Stimulated activated CD8-positive, alpha-beta memory T cell treated with anti-CD3 and anti-CD28 coated beads, Interleukin-7, amount 100 ng/mL, for 24 hours (primary cell): ENCODE measurements around the gene TMEM272.

Experiments used
- DNase-seq: peaks from one replicate; pipeline ENCODE4 v3.0.0-alpha.2; 2020; ENCODE audit warnings: low read depth

Gene TMEM272, protein sequence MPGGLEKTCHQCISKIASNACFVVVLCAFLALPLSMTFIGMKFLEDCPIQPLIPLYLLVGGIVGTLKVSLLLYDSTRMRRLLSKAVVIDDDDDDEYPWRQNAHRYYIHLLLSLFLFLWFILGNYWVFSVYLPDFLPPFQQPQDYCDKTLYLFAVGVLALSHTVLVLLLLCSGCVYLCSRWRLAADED

DNA sequence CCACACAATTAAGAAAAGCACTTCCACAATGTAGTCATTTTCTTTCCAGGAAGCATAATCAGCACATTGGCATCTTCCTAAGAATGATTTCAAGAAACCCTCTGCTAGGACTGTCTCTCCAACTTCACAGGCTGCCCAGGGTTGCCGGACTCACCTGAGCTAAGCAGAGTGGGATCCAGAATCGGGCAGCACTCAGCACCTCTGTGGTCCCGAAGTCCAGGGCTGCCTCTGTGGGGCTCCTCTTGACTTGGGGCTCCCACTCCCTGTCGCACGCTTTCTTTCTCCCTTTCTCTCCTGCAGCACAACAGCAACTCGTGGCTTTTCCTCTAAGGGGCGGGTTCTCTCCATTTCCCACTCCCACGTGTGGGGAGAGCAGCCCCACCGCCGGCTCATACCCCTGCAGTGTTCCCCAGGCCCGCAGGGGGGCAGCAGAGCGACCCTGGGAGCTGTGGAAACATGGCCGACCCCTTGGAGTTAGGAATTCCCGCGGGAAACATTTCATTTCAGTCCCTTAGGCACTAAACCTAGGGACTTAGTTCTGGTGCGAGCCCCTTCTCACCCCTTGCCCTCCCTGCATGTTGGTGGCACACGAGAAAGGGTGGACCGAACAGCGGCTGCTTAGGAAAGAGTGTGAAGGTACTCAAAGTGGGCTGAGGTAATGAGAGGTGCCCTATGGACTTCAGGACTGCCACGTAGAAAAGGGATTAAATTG, at the start of gene TMEM272:
TMEM272 (minus strand) TSS at position 316 of the 712 bp plus-strand sequence. CDS start 6,647 bp downstream, outside the sequence.
- DNase-seq: peak; percentile 37

DNA sequence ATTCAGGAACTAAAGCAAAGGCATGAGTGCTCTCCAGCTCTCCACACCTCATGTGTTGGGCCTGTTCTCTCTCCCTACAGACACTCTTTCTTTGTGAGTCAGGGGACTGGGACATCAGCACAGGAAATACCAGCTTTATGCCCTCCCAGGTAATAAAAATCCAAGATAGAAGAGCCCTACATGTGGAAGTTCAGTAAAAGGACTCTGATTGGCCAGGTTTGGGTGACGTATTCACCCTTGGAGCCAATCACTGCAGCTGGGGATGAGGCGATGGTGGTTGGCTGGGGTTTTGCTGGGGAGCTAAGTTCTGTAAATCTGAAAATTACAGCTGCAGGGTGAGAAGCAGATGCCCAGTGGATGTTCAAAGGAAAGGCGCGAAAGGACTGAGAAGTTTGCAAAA, 49.3 kb upstream of the TMEM272 start:
- no peak for DNase-seq

DNA sequence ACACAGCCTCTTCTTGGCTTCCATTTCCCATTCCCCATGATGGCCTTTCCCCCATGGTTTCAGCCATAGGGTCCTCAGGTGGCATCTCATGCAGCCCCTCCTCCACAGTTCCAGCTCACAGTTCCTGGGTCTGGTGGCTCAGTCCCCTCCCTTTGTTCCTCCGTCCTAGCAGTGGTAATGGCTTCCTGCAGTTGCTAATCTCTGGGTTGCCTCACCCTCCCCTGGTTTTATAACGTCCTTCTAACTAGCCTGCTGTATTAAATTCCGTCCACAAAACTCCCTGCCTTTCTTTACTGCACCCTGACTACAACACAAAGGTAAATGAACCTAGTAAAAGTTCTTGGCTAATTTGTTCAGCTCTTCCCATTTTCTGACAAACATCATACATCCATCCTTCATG, 47.7 kb upstream of the TMEM272 start:
- DNase-seq: no peak

DNA sequence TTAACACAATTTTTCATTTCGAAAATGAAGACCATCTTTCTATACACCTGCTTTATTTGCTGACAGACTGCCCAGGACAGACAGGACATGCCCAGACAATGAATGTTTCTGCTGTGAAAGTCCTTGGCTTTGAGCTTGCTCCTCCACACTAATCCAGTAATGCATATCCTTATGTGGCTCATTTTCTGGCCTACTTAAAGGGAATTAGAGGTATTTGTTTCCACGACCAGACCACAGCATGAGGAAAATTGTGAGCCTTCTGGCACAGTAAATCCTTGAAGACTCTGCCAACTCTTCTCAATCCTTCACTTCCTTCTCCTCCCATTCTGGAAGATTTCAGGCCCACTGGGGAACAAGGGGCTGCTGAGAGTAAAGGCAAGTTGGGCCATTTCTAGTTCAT, 42.5 kb upstream of the TMEM272 start:
- no peak for DNase-seq

DNA sequence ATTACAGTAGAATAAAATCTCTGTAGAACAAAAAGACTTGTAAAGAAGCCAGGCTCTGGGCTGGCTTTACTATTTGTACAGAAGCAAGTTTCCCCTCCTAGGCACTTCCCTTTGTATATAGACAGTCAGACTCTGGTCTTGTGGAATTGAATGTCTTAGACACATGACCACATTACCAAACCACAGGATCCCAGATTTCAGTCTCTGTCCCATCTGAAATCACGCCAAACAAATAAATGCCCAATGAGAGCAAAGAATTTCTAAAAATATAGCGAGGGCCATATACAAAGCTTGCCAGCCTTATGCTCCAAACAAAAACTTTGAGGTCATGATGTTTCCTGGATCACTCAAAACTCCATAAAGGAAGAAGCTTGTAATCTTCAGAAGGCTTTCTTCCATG, 40.7 kb upstream of the TMEM272 start:
- no peak for DNase-seq

DNA sequence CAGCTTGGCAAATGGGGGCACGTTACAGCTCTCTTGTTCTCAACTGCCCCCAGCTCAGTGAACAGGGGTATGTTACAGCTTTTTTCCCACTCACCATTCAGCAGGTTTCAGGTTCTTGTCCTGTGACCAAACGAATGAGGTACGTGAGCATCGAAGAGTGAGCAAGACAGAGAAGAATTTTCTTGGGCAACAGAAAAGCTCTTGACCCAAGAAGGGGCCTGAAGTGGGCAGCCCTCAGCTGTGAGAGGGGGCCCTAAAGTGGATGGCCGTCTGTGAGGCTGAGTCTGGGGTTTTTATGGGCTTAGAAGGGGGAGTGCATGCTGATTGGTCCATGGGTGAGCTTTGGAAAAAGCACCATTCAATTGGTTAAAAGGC, 38.2 kb upstream of the TMEM272 start:
- DNase-seq: no peak

DNA sequence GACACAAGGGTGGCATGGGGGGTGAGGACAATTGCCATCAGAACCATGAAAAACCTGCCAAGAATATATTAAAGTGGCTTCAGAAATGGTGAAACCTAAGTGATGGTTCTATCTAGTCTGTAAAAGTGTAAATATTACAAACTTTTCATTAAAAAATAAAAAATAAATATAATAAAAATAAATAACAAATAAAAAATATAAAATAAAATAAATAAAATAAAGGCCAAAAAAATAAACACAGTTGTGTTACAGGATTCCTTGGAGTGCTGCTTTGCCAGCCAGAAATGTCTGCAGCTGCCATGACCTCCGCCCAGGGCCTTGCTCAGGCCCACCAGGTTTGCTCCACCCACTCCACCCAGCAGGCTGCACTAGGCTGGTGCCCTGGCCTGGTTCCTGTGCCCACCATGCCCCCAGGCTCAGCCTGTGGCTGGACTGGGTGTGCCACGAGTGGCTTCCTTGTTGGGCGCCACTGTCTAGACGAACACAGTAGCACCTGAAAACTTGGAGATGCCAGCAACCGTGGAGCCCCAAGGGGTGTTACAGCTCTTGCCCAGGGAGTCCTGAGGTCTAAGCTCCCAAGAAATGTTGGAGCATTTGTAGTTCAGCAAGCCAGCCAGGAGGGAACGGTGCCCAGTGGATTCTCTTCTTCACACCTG, 37.7 kb upstream of the TMEM272 start:
- DNase-seq: no peak

DNA sequence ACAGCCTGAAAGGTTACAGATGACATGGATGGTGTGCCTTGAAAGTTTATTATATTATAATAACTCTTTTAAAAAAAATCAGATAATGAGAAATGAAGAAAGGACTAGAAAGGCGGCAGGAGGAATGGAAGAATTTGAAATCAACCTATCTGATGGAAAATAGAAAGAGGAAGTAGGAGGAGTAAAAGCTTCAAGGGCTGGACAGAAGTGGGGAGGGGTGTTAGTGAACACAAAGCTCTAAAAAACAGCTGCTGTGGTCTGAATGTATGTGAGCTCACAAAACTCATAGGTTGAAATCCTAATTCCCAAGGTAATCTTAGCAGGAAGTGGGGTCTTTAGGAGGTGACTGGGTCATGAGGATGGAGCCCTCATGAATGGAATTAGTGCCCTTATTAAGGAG, 36.3 kb upstream of the TMEM272 start:
- no peak for DNase-seq

DNA sequence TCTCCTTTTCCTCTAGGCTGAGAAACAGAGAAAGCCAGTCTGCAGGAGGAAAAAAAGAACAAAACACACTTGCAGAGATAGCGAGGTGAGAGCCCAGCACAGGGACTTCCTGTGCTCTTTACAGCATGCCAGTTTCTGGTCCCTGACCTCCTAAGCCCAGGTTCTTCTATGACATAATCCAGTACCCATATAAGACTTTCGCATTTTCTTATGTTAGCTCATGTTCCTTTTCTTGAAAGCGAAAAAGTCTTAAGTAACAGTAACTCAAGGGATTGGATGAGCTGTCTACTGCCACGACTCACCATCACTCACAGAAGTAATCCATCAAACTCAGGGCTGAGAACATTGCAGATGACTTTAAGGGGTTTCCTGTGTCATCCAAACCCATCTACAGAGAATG, 34.2 kb upstream of the TMEM272 start:
- no peak for DNase-seq

DNA sequence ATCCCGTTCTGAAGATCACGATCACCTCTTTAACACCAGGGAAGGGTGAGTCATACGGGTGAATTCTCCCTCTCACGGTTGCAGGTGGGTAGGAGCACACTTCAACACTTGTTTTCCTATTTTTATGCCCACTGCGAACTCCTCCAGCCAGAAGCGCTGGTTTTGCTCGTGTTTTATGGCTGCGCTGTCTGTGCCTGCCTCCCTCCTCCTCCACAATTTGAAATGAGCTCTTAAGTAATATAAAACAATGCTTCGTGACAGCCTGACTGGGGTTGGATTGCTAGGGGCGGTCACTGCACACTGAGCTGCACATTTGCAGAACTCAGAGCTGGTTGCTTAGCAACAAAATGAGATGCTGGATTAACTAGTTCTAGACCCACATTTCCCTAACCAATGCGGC, 29.7 kb upstream of the TMEM272 start:
- DNase-seq: no peak

DNA sequence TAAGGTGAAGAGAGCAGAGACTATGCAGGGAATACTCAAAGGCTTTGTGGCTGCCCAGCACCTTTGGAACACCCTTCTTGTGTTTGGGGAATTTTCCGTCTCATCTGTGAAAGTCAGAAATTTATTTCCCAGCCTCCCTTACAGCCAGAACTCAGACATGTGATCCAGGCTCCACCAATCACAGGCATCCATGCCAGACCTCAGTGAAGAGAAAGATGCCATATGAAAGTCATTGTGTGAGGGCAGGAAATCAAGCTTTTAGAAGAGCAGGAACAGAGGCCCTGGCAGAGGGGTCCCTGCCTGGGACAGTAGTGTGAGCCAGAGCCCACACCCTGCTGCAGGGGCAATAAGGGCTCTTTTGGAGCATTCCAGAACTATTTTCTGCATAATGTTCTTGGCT, 28.9 kb upstream of the TMEM272 start:
- no peak for DNase-seq

DNA sequence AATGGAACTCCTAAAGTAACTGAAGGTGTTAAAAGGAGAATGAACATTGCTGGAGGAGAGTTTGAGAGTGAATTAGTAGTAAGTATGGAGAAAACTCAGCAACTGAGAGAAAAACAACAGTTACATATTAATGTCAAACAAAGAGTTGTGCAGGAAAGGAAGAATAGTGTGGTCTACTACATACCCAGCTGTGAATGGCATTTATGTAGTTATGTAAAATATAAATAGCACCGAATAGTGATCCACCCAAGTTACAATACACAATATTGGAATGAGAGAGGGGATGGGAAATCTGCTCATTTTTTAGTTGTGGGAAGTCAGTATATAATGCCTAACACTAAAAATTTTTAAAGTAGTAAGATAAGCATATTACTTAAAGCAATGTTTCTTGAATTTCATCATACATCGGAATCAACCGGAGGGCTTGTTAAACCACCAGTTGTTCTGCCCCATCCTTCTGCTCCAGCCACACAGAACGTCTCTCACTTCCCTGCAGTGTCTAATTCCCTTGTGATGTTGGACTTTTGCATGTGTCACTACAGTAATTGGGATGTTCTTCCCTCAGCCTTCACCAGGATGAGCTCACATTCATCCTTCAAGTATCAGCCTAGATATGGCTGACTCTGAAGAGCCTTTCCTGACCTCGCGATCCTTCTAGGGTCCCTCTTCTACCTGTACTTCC, 28.3 kb upstream of the TMEM272 start:
- no peak for DNase-seq

DNA sequence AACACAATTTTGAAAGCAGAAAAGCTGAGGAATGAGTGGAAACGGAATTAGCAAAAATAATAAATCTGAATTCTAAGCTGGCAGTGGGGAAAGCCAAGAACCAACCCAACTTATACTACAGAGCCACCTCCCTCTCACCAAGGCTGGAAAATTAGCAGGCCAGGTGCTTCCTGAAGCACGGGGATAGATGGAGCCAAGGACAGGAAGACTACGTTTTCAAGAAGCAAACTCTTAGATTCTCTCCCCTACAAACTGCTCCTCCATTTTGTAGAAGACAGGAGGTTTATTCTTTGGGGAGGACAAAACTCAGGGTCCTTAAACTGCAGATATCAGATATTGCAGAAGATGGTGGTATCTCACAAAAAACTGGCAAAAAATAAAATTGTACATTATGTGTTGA, 25.6 kb upstream of the TMEM272 start:
- DNase-seq: no peak

DNA sequence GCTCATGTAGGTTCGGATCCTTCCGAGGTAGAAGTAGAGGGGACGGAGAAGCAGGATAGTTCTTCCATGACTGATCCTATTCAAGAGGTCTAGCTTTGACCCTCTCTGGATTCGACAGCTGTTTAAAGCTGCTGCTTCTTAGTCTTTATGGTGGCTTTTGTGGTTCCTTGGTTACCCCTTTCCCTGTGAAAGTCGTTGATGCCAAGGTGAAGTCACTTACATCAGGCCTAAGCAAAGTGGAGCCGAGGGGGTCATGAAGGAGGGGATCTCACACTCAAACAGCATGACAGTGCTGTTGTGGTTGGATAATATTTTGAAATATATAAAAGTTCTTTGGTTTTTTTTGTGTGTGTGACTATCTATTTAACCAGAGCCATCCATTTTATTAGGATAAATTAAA, 24.9 kb upstream of the TMEM272 start:
- DNase-seq: no peak

DNA sequence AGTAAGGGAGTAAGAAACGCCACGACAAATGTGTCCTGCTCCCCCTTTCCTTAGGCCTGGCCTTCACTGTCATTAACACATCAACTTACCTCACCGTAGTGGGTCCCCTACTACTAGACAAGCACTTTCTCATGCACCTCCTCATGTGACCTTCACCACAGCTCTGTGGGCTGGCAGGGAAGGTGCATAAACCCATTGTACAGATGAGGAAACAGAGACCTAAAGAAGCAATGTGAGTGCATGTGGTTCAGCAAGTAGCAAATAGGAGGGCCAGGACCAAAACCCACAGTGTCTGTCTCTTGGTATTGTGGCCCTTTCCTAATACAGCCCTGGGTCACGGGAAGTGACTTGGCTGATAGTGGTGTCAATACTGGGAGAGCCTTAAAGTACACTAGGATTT, 22.1 kb upstream of the TMEM272 start:
- no peak for DNase-seq

DNA sequence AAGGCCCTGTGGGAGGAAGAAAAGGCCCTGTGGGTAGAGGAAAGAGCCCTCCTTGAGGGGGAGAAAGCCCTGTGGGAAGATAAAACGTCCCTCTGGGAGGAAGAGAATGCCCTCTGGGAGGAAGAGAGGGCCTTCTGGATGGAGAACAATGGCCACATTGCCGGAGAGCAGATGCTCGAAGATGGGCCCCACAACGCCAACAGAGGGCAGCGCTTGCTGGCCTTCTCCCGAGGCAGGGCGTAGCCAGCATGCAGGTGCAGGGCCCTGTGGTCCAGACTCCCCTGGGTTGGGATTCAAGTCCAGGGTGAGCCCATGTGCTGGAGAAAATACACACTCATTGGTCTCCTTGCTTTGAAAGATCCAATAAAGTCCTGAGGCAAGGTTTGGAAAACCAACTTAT, 20.9 kb upstream of the TMEM272 start:
- DNase-seq: no peak

DNA sequence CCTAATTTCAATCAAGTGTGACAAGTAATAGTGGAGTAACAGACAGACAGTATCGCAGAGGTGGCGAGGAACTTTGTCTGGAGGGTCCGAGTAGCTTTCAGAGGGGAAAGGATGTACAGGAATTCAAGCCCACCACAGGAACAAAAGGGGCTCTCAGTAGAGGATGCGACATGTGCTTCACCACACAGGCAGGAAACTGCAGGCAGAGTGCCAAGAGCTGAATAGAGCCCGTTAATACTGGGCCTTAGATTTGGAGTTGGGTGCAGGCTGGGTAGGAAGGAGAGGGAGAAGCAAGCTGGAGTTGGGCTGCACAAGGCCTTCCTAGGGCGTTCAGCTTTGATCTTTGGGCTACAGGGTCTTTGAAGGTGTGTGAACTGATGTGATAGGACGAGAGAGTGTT, 18.0 kb upstream of the TMEM272 start:
- DNase-seq: no peak

DNA sequence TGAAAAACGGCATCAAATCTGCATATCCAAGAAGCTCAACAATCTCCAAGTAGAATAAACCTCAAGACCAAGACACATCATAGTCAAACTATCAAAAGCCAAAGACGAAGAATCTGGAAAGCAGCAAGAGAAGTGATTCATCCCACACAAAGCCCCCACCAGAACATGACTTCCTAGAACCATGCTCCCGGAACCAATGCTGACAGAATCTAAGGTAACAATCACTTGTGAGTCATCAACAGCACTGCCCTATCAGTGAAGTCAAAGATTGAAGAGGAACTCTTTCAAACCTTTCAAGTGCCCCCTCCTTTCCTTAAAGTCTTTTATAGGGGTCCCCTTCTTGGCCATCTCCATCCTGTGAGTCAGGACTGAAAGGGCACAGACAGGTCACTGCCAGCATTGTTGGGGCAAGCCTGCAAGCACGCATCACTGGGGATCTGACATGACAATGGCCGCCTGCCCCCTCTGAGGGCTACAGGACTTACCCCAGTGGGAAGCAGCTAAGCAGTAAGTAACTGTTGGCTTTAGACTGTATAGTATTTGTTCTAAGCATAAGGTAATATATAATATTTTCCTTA, 16.8 kb upstream of the TMEM272 start, which contains the start of gene CCDC70:
CCDC70 (plus strand) TSS at position 247 of the 578 bp plus-strand sequence. CDS start 3,443 bp downstream, outside the sequence.
- no peak for DNase-seq

DNA sequence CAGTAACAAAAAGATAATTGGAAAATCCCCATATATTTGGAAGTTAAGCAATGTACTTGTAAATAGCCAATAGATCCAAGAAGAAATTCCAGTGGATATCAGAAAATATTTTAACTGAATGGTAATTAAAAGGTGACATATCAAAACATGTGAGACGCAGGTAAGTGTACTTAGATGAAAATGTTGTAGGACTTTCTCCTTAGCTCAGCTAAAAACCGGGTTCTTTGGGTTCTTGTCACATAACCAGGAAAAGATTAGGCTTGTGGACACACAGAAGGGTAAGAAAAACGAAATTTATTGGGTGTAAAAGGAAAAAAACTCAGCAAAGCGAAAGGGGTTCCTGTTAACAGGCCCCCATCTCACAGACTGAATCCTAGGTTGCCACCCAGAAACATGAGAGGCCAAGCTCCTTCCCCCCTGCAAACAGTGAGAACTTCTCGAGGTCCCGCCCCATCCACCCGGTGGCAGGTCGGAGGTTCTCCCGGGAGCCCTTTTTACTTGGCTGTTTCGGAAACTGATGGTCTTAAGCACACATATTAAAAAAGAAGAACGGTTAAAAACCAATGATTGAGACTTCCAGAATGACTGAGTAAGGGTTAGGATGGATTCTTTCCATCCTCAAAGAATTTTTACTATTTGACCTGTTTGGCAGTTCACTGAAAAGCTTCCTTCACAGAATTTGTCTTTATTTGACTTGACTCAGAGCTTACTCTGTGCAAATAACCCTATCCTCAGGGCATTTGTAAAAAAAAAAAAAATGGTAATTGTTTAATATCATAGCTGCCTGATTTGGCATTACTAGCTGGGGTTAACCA, 13.7 kb upstream of the TMEM272 start:
- no peak for DNase-seq

DNA sequence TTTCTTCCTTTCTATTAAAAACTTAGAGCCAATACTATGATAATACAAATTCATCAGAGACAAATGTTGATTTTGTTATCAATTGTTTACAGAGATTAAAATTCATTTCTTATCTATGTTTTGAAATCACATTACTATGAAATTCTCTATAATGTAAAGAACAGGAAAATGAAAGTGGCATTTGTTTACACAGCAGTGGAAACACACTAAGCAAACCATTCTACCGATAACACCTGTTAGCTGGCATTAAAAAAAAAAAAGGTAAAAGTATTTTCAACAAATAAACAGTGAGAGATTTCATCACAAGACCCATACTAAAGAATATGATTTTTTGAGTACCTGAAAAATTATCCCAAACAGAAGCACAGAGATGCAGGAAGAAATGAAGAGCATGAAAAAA, 12.0 kb upstream of the TMEM272 start:
- DNase-seq: no peak

DNA sequence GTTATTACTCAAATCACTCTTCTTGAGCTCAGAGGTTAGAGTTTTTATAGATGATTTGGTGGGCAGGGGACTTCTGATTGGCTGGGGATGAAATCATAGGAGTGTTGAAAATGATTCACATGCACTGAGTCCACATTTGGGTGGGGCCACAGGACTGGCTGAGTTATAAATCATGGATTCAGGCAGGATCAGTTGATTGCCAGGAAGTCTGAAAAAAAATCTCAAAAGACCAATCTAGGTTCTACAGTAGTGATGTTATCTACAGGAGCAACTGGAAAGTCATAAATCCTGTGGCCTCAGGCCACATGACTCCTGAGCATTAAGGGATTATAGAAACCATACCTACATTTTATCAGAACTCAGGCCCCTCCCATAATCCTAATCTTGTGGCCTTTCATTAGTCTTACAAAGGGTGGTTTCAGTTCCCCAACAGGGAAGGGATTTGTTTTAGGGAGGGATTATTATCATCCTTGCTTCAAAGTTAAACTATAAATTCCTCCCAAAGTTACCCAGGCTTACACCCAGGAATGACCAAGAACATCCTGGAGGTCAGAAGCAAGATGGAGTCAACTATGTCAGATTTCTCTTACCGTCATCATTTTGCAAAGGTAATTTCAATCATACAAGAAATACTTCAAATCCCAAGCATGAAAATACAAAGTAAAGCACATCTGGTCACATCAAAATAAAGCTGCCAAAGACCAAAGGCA, 11.2 kb upstream of the TMEM272 start:
- DNase-seq: no peak
